Cardiac septum (tissue), 1 donor: Measurements from ENCODE around the gene CDCA5. TPM values are rescaled to one million over a fixed set of nuclear protein-coding genes. Genes with fewer than 3 reads are reported as not detected.

Source experiments
- DNase-seq: peaks from one replicate; pipeline ENCODE4 v3.0.0-alpha.2; 2020; ENCODE audit warnings: low spot score
- intact Hi-C: fragments of 100-400 bp; cut with DNase I; formaldehyde crosslinking; loops from one replicate; pipeline ENCODE4 v1.14.0; 2022
- long read RNA-seq: library from polyadenylated mRNA; unstranded; transcript quantifications from one replicate; pipeline ENCODE4 v2.0.0, GENCODE V29; 2021
- total RNA-seq: library from RNA; stranded (reverse); fragmentation: NEBNext Ultra II Directional; extraction: Animal tissue kit (Norgen Biotek cat#: 25700); gene quantifications from one replicate; pipeline ENCODE4 v1.2.1, GENCODE V29; 2021
- donor health status: DM: no; HTN: no; CAD: no.

Gene CDCA5
- total RNA-seq, result 1.5 TPM
- long read RNA-seq, partial matches to known transcripts, result 0 of 1 reads
- long read RNA-seq, other reads (novel, unspliced or antisense), result 0 of 1 reads

- intact Hi-C loops, result loop anchor here (1.0 to 5.0 kb wide), 3 partner anchors 12 to 57 kb away; partner anchors contain the start of genes SNX15, VPS51 and ZNHIT2
- DNase-seq, result peak; percentile 98
These were observed at the start of gene CDCA5, which contains the start of gene ZFPL1 for GRCh38 chr11:65083834-65084597. Gene CDCA5, minus strand, starts transcription at chr11:65084040. Its CDS starts 62 bp downstream, at chr11:65083978. Gene ZFPL1, plus strand, starts transcription at chr11:65084222. Its CDS starts 477 bp downstream, at chr11:65084699.

- intact Hi-C loops, result loop anchor here (5.0 kb wide), 1 partner anchor 49 kb away; the partner anchor contains the start of gene CAPN1
- peak; percentile 87 for DNase-seq
These were observed 49.3 kb upstream of the CDCA5 start for GRCh38 chr11:65132988-65133700.

DNA sequence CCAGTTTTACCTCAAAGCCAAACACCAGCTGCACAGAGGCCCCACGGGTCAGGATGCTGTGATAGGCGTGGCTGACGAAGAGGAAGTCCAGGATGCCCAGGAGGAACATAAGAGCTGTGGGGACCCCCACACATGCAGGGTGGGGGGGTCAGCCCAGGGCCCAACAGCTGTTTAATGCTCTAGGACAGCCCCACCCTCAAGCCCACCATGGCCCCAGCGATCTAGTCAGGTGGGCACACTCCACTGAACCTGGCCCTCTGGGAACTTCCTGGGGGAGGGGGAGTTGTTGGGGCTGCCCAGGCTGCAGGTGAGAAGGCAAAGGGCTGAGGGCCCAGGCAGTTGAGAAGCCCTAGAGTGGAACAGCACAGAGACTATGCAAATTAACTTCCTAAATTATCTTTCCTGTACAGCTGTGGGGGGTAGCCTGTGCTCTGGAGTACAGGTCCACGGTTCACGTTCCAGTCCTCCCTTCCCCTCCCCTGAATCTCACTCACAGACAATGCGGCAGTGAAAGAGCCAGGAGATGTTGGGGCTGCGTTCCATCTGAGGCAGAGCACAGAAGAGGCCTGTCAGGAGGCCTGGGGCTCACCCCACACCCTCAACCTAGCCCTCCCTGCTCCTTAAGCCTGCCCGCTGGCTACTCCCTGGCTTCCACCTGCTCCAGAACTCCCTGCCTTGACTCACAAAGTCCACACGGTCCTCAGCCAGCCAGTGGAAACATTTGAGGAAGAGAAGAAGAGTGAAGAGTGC lies 48.6 kb upstream of the CDCA5 start:
- intact Hi-C loops, result loop anchor here (5.0 kb wide), 1 partner anchor 50 kb away; the partner anchor contains the start of gene CAPN1
- no peak for DNase-seq

- intact Hi-C loops, result loop anchor here (5.0 kb wide), 1 partner anchor 50 kb away; the partner anchor contains the start of gene CAPN1
- no peak for DNase-seq
These were observed 48.0 kb upstream of the CDCA5 start for GRCh38 chr11:65131895-65132237.

DNA sequence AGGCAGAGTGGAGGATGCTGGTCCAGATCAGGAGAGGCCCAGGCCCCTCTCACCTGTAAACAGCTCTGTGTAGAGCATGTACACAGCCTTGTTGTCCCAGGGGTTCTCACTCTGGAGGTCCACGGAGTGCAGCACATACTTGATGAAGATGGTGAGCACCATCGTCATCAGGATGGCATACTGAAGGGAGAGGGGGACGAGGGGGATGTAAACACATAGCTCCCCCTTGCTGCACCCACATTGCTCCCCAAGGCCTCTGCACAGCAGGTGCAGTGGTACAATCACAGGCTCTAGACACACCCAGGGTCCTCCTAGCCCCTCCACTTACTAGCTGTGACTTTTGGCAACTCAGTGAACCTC lies 47.6 kb upstream of the CDCA5 start:
- no peak for DNase-seq
- intact Hi-C loops, result loop anchor here (5.0 kb wide), 1 partner anchor 51 kb away; the partner anchor contains the start of gene CAPN1

GRCh38 chr11:65130631-65131416 lies 47.0 kb upstream of the CDCA5 start:
- intact Hi-C loops, result loop anchor here (5.0 kb wide), 1 partner anchor 51 kb away; the partner anchor contains the start of gene CAPN1

GRCh38 chr11:65129649-65130441 lies 46.0 kb upstream of the CDCA5 start:
- intact Hi-C loops, result loop anchor here (5.0 kb wide), 1 partner anchor 52 kb away; the partner anchor contains the start of gene CAPN1
- no peak for DNase-seq

More at GRCh38 chr11:65130631-65131416, 47.0 kb upstream of the CDCA5 start:
- DNase-seq, result no peak

GRCh38 chr11:65128182-65129145 lies 44.6 kb upstream of the CDCA5 start:
- DNase-seq, result no peak
- intact Hi-C loops, result no loop called here

DNA sequence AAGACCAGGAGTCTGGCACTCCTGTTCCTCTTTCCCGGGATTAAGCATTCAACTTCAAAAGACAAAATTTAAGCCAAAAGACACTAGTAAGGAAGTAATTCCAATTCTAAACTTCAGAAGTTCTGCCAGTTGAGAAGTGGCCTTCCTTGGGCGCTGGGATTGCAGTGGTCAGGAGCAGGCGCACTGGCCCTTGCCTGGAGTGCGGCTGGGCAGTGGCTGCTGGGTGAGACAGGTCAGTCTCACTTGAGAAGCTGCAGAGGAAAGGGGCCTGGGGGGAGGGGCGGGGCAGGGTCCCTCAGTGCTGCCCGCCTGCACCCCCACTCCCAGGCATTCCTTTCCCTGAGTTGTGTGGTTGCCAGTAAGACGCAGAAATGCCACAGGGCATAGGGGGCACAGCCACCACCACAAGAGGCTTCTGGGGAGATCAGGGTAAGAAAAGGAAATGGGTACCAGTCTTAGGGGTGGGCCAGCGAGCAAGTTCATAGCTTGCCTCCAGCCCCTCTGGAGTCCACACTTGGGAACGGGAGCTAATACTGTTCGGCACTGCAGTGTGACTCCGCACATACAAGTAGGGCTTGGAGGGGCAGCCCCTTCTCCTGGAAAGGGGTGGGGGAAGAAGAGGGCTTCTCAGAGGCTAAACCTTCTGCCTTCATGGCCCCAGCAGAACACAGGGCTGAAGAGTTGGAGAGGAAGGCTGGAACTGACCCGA lies 43.8 kb upstream of the CDCA5 start:
- intact Hi-C loops, result no loop called here

DNA sequence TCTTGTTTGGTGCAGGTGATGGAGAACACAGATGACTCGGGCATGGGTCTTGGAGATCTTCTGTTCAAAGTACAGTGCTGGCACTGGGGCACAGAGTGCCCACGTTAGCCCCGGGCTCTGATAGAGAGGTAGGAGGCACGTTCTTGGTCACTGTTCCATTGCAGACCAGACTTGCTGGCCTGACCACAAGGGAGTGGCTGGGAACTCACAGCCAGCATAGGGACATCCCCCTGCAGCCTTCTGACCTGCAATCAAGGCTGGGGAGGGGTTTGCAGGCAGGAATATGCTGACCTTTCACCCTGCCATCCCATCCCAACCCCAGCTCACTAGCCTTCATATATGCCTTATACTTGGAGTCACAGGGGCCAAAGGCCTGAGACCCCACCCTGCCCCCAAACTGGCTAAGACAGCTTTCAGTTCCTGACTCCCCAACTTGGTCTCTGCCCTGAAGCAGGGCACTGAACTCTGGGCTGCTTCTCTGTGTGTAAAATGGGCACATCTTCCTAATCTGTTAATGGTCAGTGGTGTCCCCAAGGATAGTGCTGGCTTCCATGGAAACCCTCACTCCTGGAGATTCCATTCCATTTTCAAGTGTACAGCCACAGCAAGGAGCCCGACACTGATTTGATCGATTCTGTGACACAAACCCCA lies 42.9 kb upstream of the CDCA5 start:
- intact Hi-C loops, result no loop called here
- DNase-seq, result no peak

More for the DNA sequence above, 43.8 kb upstream of the CDCA5 start:
- no peak for DNase-seq

- intact Hi-C loops, result no loop called here
- no peak for DNase-seq
These were observed 41.6 kb upstream of the CDCA5 start for GRCh38 chr11:65125197-65126056.

DNA sequence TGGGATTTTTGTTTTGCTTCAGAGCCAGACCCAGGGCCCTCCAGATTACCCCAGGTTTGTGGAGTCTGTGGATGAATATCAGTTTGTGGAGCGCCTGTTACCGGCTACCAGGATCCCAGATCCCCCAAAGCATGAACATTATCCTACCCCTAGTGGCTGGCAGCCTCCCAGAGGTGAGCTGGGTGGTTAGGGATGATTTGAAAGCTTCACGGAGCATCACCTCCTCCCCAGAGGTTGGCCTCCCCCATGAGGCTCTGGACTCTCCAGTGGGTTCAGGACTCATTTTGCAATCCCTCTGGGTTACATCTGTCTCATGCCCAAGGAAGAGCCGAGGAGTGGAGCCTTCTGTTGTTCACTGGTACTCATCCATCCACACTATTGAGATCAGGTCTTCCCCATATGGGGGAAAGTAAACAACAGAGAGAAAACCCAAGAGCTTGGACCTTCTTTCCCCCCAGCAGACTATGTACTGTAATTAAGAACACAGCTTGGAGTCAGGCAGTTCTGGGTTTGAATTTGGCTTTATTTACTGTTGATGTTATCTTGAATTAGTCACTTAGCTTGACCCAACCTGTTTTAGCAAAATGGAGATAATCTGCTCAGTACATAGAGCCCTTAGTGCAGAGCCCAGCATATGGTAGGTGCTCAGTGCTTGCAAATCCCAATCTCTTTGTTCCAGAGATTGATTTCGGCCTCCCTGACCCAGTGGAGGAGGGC lies 40.8 kb upstream of the CDCA5 start:
- no peak for DNase-seq
- intact Hi-C loops, result no loop called here

DNA sequence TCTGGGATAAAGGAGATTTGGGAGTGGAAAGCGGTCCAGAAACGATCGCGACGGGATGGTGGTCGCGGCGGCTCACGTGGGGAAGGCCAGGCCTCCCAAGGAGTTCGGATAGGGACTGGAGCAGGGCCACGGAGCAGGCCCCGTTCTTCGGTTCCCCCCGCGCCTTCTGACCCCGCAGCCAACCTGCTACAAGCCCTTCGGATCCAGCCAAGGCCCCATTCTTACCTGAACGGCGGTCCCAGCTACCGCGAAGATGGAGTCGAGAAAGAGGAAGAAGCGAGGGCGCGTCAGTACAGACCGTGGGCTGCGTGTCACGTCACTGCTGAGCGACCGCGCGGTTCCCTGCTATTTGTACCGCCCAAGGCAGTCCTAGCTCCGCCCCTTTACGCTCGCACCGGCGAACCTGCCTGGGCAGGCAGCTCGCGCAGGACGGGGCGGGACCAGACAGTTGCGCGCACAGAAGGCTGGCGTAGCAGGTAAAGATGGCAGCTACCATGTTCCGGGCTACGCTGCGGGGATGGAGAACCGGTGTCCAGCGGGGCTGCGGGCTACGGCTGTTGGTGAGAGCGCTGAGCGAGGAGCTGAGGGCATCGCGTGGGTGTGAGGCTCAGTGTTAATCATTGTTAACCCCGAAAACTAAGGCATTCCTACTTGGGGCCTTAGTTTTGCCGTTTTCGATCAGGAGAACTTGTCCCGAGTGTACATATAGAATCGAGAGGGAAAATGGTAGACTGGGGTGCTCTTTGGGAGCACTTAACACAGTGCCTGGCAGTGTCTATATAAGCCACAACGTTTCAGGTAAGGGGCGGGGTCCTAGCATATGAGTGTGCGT lies 38.2 kb upstream of the CDCA5 start, which contains the start of the genes FAU and MRPL49:
FAU (minus strand) TSS at position 270 of the 832 bp plus-strand sequence. CDS start 321 bp downstream, outside the sequence.
MRPL49 (plus strand) TSS at position 457 of the 832 bp plus-strand sequence; CDS start at position 483, 26 bp downstream.
- intact Hi-C loops, result no loop called here
- peak; percentile 100 for DNase-seq
